Mesenchymal stem cell (in vitro differentiated cells and primary cell): ENCODE data around the gene IGF1R.

ENCODE experiments used
- DNase-seq: peaks from one replicate; pipeline ENCODE4 v3.0.0-alpha.2; 2013
- H2AFZ ChIP-seq: one replicate; pipeline ENCODE4 v1.6.1; 2013; ENCODE audit warnings: low read depth, mild to moderate bottlenecking, control low read depth, inconsistent platforms, low read length, moderate library complexity
- H2AK5ac ChIP-seq: 2 replicates; pipeline ENCODE4 v1.6.1; 2013; ENCODE audit warnings: low read length, moderate library complexity, mild to moderate bottlenecking, inconsistent platforms; ENCODE audit not compliant: severe bottlenecking
- H2BK120ac ChIP-seq: one replicate; pipeline ENCODE4 v1.6.1; 2013; ENCODE audit warnings: low read depth, mild to moderate bottlenecking, inconsistent platforms, low read length, moderate library complexity
- H2BK12ac ChIP-seq, 2 experiments: one replicate each; pipeline ENCODE4 v1.6.1; 2013; ENCODE audit warnings: inconsistent platforms in 2 of 2, low read length in 2 of 2, mild to moderate bottlenecking in 2 of 2, moderate library complexity in 2 of 2, control low read depth in 1 of 2
- H2BK15ac ChIP-seq: one replicate; pipeline ENCODE4 v1.6.1; 2013; ENCODE audit warnings: mild to moderate bottlenecking, low read depth, inconsistent platforms; ENCODE audit not compliant: poor library complexity, severe bottlenecking
- H2BK5ac ChIP-seq: 2 replicates; pipeline ENCODE4 v1.6.1; 2013; ENCODE audit warnings: low read depth, mild to moderate bottlenecking, low read length, control low read depth, inconsistent platforms; ENCODE audit not compliant: poor library complexity, severe bottlenecking
- H3K14ac ChIP-seq, 2 experiments: one replicate each; pipeline ENCODE4 v1.6.1; 2013; ENCODE audit warnings: inconsistent platforms in 2 of 2, low read length in 2 of 2, control low read depth in 1 of 2, mild to moderate bottlenecking in 1 of 2, moderate library complexity in 1 of 2
- H3K18ac ChIP-seq, 2 experiments: one replicate each; pipeline ENCODE4 v1.6.1; 2013; ENCODE audit warnings: inconsistent platforms in 2 of 2, low read length in 2 of 2, control low read depth in 1 of 2, low read depth in 1 of 2, mild to moderate bottlenecking in 1 of 2
- H3K23ac ChIP-seq, 2 experiments: one replicate each; pipeline ENCODE4 v1.6.1; 2013; ENCODE audit warnings: inconsistent platforms in 2 of 2, low read length in 2 of 2, mild to moderate bottlenecking in 2 of 2, moderate library complexity in 2 of 2, control low read depth in 1 of 2
- H3K27ac ChIP-seq: 2 replicates; pipeline ENCODE4 v1.5.1; 2013; ENCODE audit warnings: mild to moderate bottlenecking, moderate library complexity, low read length, control low read depth, inconsistent platforms; ENCODE audit not compliant: poor library complexity, severe bottlenecking
- H3K27me3 ChIP-seq, 2 experiments: 2 replicates each; pipeline versions ENCODE4 v1.6.1 to v1.7.0; 2013; ENCODE audit warnings: low read length in 2 of 2, mild to moderate bottlenecking in 2 of 2, moderate library complexity in 2 of 2, control low read depth in 1 of 2, inconsistent platforms in 1 of 2; ENCODE audit not compliant: control insufficient read depth in 1 of 2, insufficient read depth in 1 of 2
- H3K36me3 ChIP-seq, 2 experiments: 2 replicates each; pipeline versions ENCODE4 v1.6.1 to v1.7.0; 2013; ENCODE audit warnings: low read length in 2 of 2, control low read depth in 1 of 2, inconsistent platforms in 1 of 2, low read depth in 1 of 2, mild to moderate bottlenecking in 1 of 2; ENCODE audit not compliant: insufficient read depth in 2 of 2, control insufficient read depth in 1 of 2
- H3K4ac ChIP-seq, 2 experiments: one replicate each; pipeline ENCODE4 v1.6.1; 2013; ENCODE audit warnings: inconsistent platforms in 2 of 2, low read length in 2 of 2, mild to moderate bottlenecking in 2 of 2, moderate library complexity in 2 of 2, control low read depth in 1 of 2, low read depth in 1 of 2
- H3K4me1 ChIP-seq: 2 replicates; pipeline ENCODE4 v1.6.1; 2013; ENCODE audit warnings: low read depth, low read length, control low read depth; ENCODE audit not compliant: control insufficient read depth, insufficient read depth
- H3K4me2 ChIP-seq: 2 replicates; pipeline ENCODE4 v1.6.1; 2013; ENCODE audit warnings: low read length, mild to moderate bottlenecking, inconsistent platforms; ENCODE audit not compliant: poor library complexity, severe bottlenecking
- H3K4me3 ChIP-seq, 2 experiments: 2 replicates each; pipeline versions ENCODE4 v1.5.1 to v1.7.0; 2013; ENCODE audit warnings: low read length in 2 of 2, mild to moderate bottlenecking in 2 of 2, control low read depth in 1 of 2, low read depth in 1 of 2; ENCODE audit not compliant: insufficient read depth in 1 of 2
- H3K79me1 ChIP-seq: replicated peaks from 2 replicates; pipeline ENCODE4 v1.6.1; 2013; ENCODE audit warnings: mild to moderate bottlenecking, control low read depth, low read length, inconsistent platforms; ENCODE audit not compliant: poor library complexity, severe bottlenecking
- H3K9ac ChIP-seq: 2 replicates; pipeline ENCODE4 v1.7.0; 2013; ENCODE audit warnings: mild to moderate bottlenecking, low read length, moderate library complexity
- H3K9me3 ChIP-seq: 2 replicates; pipeline ENCODE4 v1.7.0; 2013; ENCODE audit warnings: mild to moderate bottlenecking, low read length; ENCODE audit not compliant: control insufficient read depth
- H4K8ac ChIP-seq: one replicate; pipeline ENCODE4 v1.6.1; 2013; ENCODE audit warnings: inconsistent platforms, mild to moderate bottlenecking, low read length, moderate library complexity
- H4K91ac ChIP-seq: one replicate; pipeline ENCODE4 v1.6.1; 2013; ENCODE audit warnings: mild to moderate bottlenecking, low read length, inconsistent platforms
- WGBS: methylation state at CpG from one replicate; pipeline ENCODE4 v1.1.7; 2013; ENCODE audit warnings: mixed read lengths; 5-methylcytosine and 5-hydroxymethylcytosine counted together

Gene IGF1R

GRCh38 chr15:98705070-98705469, 56.7 kb downstream of the IGF1R start:
- Histone ChIP-seq H3K9ac (no peak overlapping the region), H3K27me3 (no peaks in the 10 kb centered on the region), H2AK5ac (no peak overlapping the region), H2BK5ac (no peak overlapping the region), H3K18ac (no peak overlapping the region), H2BK15ac (no peak overlapping the region), H3K4me3 (no peak overlapping the region), H3K4ac (no peak overlapping the region), H3K36me3 (peaks cover 12 to 14% of the 10 kb centered on the region in 2 experiments), H3K14ac (no peak overlapping the region), H2AFZ (no peak overlapping the region), H3K27ac (no peak overlapping the region), H2BK120ac (no peak overlapping the region), H4K8ac (no peak overlapping the region), H3K23ac (no peak overlapping the region), H3K4me1 (peaks cover 5% of the 10 kb centered on the region), H4K91ac (no peak overlapping the region), H3K9me3 (no peaks in the 10 kb centered on the region), H3K4me2 (no peak overlapping the region), H2BK12ac (no peak overlapping the region), H3K79me1 (peaks cover 39% of the 10 kb centered on the region)
- DNase-seq: no peak
- WGBS: 93% methylated on average over 4 of the region's 4 CpGs

DNA sequence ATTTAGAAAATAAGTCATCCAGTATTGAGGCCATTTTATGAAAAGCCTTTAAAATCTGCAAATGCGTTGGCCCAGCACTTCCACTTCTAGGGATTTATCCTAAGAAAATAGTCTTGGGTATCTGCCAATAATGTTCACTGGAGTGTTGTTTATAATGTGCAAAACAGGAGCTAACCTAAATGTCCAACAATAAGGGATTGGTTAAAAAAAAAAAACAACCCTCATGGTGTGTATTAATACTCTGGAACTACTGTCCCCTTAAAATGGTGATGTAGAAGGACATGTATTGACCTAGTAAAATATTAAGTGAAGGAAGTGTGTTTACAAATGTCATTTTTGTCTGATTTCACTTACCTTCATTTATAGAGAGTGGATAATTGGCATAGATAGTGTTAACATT, 58.0 kb downstream of the IGF1R start:
- Histone ChIP-seq H3K9ac (no peak overlapping the region), H2BK12ac (no peak overlapping the region), H3K23ac (no peak overlapping the region), H3K4ac (no peak overlapping the region), H3K79me1 (peaks cover 40% of the 10 kb centered on the region), H3K4me1 (peaks cover 3% of the 10 kb centered on the region), H2AFZ (no peak overlapping the region), H4K8ac (no peak overlapping the region), H2BK5ac (no peak overlapping the region), H3K27me3 (no peaks in the 10 kb centered on the region), H3K14ac (no peak overlapping the region), H2BK15ac (no peak overlapping the region), H3K9me3 (peaks cover 5% of the 10 kb centered on the region), H2AK5ac (no peak overlapping the region), H2BK120ac (no peak overlapping the region), H3K36me3 (peaks cover 15 to 20% of the 10 kb centered on the region in 2 experiments), H3K4me2 (no peak overlapping the region), H3K27ac (no peak overlapping the region), H3K18ac (no peak overlapping the region), H3K4me3 (no peak overlapping the region), H4K91ac (no peak overlapping the region)
- no peak for DNase-seq
- WGBS: no CpG with 5 or more reads among the region's 1 CpG

DNA sequence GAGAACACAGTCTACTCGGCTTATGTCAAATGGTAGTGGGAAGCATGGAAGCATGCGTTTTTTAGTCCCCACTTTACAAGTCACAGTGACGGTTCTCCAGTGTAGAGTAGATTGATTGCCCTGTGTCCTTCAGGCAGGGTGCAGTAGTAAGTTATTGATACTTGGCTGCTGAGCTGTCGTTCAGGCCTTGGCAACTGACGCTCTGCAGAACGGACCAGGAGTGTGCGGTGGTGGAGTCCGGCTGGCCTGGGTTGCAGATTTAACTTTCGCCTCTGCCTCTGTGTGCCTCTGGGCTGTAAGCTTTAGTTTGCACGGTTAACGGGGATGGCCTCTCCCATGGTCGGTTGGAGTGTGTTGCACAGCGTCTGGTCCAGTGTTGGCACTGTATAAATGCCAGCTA, 58.6 kb downstream of the IGF1R start:
- Histone ChIP-seq H3K4me3 (no peak overlapping the region), H2AK5ac (no peak overlapping the region), H3K23ac (no peak overlapping the region), H3K27ac (no peak overlapping the region), H3K18ac (no peak overlapping the region), H2BK15ac (no peak overlapping the region), H3K79me1 (peaks cover 44% of the 10 kb centered on the region), H3K9me3 (peaks cover 11% of the 10 kb centered on the region), H2AFZ (no peak overlapping the region), H2BK5ac (no peak overlapping the region), H3K27me3 (no peaks in the 10 kb centered on the region), H3K9ac (no peak overlapping the region), H4K91ac (no peak overlapping the region), H3K4me2 (no peak overlapping the region), H2BK120ac (no peak overlapping the region), H3K4ac (no peak overlapping the region), H4K8ac (no peak overlapping the region), H3K4me1 (peaks cover 3% of the 10 kb centered on the region), H3K36me3 (peaks cover 19 to 26% of the 10 kb centered on the region in 2 experiments), H2BK12ac (no peak overlapping the region), H3K14ac (no peak overlapping the region)
- 78% methylated on average over 13 of the region's 13 CpGs for WGBS
- DNase-seq: no peak

- no peak overlapping the region for H2AFZ ChIP-seq
- WGBS: 99% methylated on average over 10 of the region's 10 CpGs
- H3K4ac ChIP-seq: no peak overlapping the region
Measured at GRCh38 chr15:98708037-98708590, 59.8 kb downstream of the IGF1R start.

More at GRCh38 chr15:98708037-98708590, 59.8 kb downstream of the IGF1R start:
- Histone ChIP-seq H2BK12ac (no peak overlapping the region), H4K91ac (no peak overlapping the region), H2BK120ac (no peak overlapping the region), H3K14ac (no peak overlapping the region), H3K27ac (no peak overlapping the region), H3K27me3 (no peaks in the 10 kb centered on the region), H3K9ac (no peak overlapping the region), H2AK5ac (no peak overlapping the region), H3K79me1 (peaks cover 45% of the 10 kb centered on the region), H2BK5ac (no peak overlapping the region), H3K36me3 (peaks cover 24 to 26% of the 10 kb centered on the region in 2 experiments), H3K23ac (no peak overlapping the region), H3K9me3 (peaks cover 11% of the 10 kb centered on the region), H4K8ac (no peak overlapping the region), H2BK15ac (no peak overlapping the region), H3K4me2 (no peak overlapping the region), H3K18ac (no peak overlapping the region), H3K4me3 (no peak overlapping the region), H3K4me1 (peaks cover 3% of the 10 kb centered on the region)
- no peak for DNase-seq
